Activated CD8-positive, alpha-beta T cell treated with anti-CD3 and anti-CD28 coated beads for 36 hours (primary cell): ENCODE results near the gene PROM1. TPM values are rescaled to one million over a fixed set of nuclear protein-coding genes. Genes with fewer than 3 reads are reported as not detected.

Experiments
- ATAC-seq: fragments of 200-7000 bp; cut with Tn5 transposase; one replicate; pipeline ENCODE4 v1.10.0; 2021; ENCODE audit warnings: mild to moderate bottlenecking, moderate library complexity
- CTCF ChIA-PET: fragments of 350-600 bp; sonication (Branson Sonifier 250); formaldehyde crosslinking; loops from one replicate; lab custom pipeline; 2021; ENCODE audit warnings: antibody characterized with exemption; lab: Charles Lee
- POLR2A ChIA-PET: fragments of 350-600 bp; sonication (Branson Sonifier 250); formaldehyde crosslinking; loops from one replicate; lab custom pipeline; 2021; ENCODE audit warnings: antibody characterized with exemption; lab: Charles Lee
- DNase-seq: peaks from one replicate; pipeline ENCODE4 v3.0.0-alpha.2; 2020
- H3K27ac Mint-ChIP-seq: one replicate; pipeline ENCODE4 v1.8.0; 2021; ENCODE audit warnings: mild to moderate bottlenecking, mixed read lengths
- H3K27me3 Mint-ChIP-seq: one replicate; pipeline ENCODE4 v1.8.0; 2021; ENCODE audit warnings: mixed read lengths
- H3K36me3 Mint-ChIP-seq: one replicate; pipeline ENCODE4 v1.8.0; 2021; ENCODE audit warnings: low read depth, mixed read lengths
- H3K4me1 Mint-ChIP-seq: one replicate; pipeline ENCODE4 v1.8.0; 2021; ENCODE audit warnings: low read depth, mixed read lengths
- H3K4me3 Mint-ChIP-seq: one replicate; pipeline ENCODE4 v1.8.0; 2021; ENCODE audit warnings: mild to moderate bottlenecking, moderate library complexity, mixed read lengths
- H3K9me3 Mint-ChIP-seq: one replicate; pipeline ENCODE4 v1.8.0; 2021; ENCODE audit warnings: mixed read lengths
- CTCF ChIP-seq: fragments of 200-600 bp; IDR thresholded peaks from one replicate; pipeline ENCODE4 v1.8.0; 2022; ENCODE audit warnings: antibody characterized with exemption, mild to moderate bottlenecking
- intact Hi-C: fragments of 100-400 bp; cut with micrococcal nuclease; formaldehyde crosslinking; loops from one replicate; pipeline ENCODE4 v1.10.0; 2022
- total RNA-seq, 2 experiments: library from RNA; stranded (reverse); gene quantifications; one replicate each; pipeline ENCODE4 v1.2.3, GENCODE V29; 2021

The PROM1 gene
- total RNA-seq, 2 experiments from 2014 or later = 0.22 TPM; not detected in 1

- intact Hi-C loops = no loop called here
- H3K9me3 Mint-ChIP-seq = peaks cover 4% of the 10 kb centered on the region
- no peak for DNase-seq
- peaks cover 17% of the 10 kb centered on the region for H3K27me3 Mint-ChIP-seq
- no peak overlapping the region for H3K4me3 Mint-ChIP-seq
- no peak overlapping the region for H3K27ac Mint-ChIP-seq
- ChIA-PET POLR2A (no interaction called here), CTCF (no interaction called here)
- H3K4me1 Mint-ChIP-seq = peaks cover 6% of the 10 kb centered on the region
- ATAC-seq = no peak
- no peak for TF ChIP-seq CTCF
- peaks cover 3% of the 10 kb centered on the region for H3K36me3 Mint-ChIP-seq
Observed at GRCh38 chr4:16065066-16065465, 18.8 kb downstream of the PROM1 start.

- peaks cover 6% of the 10 kb centered on the region for H3K4me1 Mint-ChIP-seq
- H3K27ac Mint-ChIP-seq = no peak overlapping the region
- intact Hi-C loops = no loop called here
- no peak for ATAC-seq
- peaks cover 3% of the 10 kb centered on the region for H3K36me3 Mint-ChIP-seq
- H3K27me3 Mint-ChIP-seq = peaks cover 10% of the 10 kb centered on the region
- H3K4me3 Mint-ChIP-seq = no peak overlapping the region
- H3K9me3 Mint-ChIP-seq = peaks cover 4% of the 10 kb centered on the region
- no peak for TF ChIP-seq CTCF
- no peak for DNase-seq
- POLR2A ChIA-PET = no interaction called here
- CTCF ChIA-PET = no interaction called here
Observed at GRCh38 chr4:16062601-16063000, 21.2 kb downstream of the PROM1 start.

GRCh38 chr4:16056681-16057385 lies 27.0 kb downstream of the PROM1 start:
- no peak for ATAC-seq
- Mint-ChIP-seq H3K27ac (no peak overlapping the region), H3K27me3 (peaks cover 35% of the 10 kb centered on the region)

GRCh38 chr4:16055873-16056272 lies 27.9 kb downstream of the PROM1 start:
- ATAC-seq (no peak), DNase-seq (no peak)
- Mint-ChIP-seq H3K4me1 (no peaks in the 10 kb centered on the region), H3K4me3 (no peak overlapping the region), H3K36me3 (no peaks in the 10 kb centered on the region), H3K27ac (no peak overlapping the region), H3K27me3 (peaks cover 30% of the 10 kb centered on the region), H3K9me3 (no peaks in the 10 kb centered on the region)
- ChIA-PET POLR2A (no interaction called here), CTCF (interaction anchor here (1.1 kb wide), 2 partner anchors 26 to 54 kb away, joined by 3 read pairs; no protein-coding TSS in a partner anchor)
- intact Hi-C loops = no loop called here
- TF ChIP-seq CTCF = no peak

More at GRCh38 chr4:16056681-16057385, 27.0 kb downstream of the PROM1 start:
- ChIA-PET POLR2A (no interaction called here), CTCF (interaction anchor here (1.0 kb wide), 1 partner anchor 26 kb away, joined by 4 read pairs; no protein-coding TSS in a partner anchor)
- H3K9me3 Mint-ChIP-seq = no peaks in the 10 kb centered on the region
- no peaks in the 10 kb centered on the region for H3K4me1 Mint-ChIP-seq
- no peak for TF ChIP-seq CTCF
- H3K4me3 Mint-ChIP-seq = no peak overlapping the region
- H3K36me3 Mint-ChIP-seq = no peaks in the 10 kb centered on the region
- intact Hi-C loops = no loop called here
- no peak for DNase-seq

- Mint-ChIP-seq H3K4me3 (no peak overlapping the region), H3K36me3 (no peaks in the 10 kb centered on the region), H3K27me3 (peaks cover 30% of the 10 kb centered on the region), H3K4me1 (no peaks in the 10 kb centered on the region), H3K9me3 (no peaks in the 10 kb centered on the region), H3K27ac (no peak overlapping the region)
- TF ChIP-seq CTCF = no peak
- intact Hi-C loops = no loop called here
- ChIA-PET POLR2A (no interaction called here), CTCF (interaction anchor here (1.1 kb wide), 2 partner anchors 27 to 54 kb away, joined by 3 read pairs; no protein-coding TSS in a partner anchor)
- ATAC-seq (no peak), DNase-seq (no peak)
Observed at GRCh38 chr4:16055471-16055870, 28.4 kb downstream of the PROM1 start.
